Loucy (cell line): ENCODE measurements around the gene SLC7A10.

Source experiments
- EZH2phosphoT487 ChIP-seq: fragments of 200-600 bp; IDR thresholded peaks from 2 replicates; pipeline ENCODE4 v1.6.1; 2018; ENCODE audit warnings: antibody characterized with exemption, mild to moderate bottlenecking, moderate library complexity, borderline replicate concordance
- TF ChIP-seq, protein P1 (sequence below): fragments of 200-600 bp; sonication (generic); conservative IDR thresholded peaks from 2 replicates; pipeline ENCODE4 v1.5.1; 2014; ENCODE audit warnings: mild to moderate bottlenecking, antibody characterized with exemption, low read length

- TF ChIP-seq, protein P1, sequence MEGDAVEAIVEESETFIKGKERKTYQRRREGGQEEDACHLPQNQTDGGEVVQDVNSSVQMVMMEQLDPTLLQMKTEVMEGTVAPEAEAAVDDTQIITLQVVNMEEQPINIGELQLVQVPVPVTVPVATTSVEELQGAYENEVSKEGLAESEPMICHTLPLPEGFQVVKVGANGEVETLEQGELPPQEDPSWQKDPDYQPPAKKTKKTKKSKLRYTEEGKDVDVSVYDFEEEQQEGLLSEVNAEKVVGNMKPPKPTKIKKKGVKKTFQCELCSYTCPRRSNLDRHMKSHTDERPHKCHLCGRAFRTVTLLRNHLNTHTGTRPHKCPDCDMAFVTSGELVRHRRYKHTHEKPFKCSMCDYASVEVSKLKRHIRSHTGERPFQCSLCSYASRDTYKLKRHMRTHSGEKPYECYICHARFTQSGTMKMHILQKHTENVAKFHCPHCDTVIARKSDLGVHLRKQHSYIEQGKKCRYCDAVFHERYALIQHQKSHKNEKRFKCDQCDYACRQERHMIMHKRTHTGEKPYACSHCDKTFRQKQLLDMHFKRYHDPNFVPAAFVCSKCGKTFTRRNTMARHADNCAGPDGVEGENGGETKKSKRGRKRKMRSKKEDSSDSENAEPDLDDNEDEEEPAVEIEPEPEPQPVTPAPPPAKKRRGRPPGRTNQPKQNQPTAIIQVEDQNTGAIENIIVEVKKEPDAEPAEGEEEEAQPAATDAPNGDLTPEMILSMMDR, result peak; percentile 56
- no peak for TF ChIP-seq EZH2phosphoT487
These were observed 11.1 kb downstream of the SLC7A10 start for GRCh38 chr19:33214596-33214995.
